CD4-positive, alpha-beta T cell (primary cell): ENCODE measurements around the gene SIRT5. TPM values are rescaled to one million over a fixed set of nuclear protein-coding genes. Genes with fewer than 3 reads are reported as not detected.

Experiments
- ATAC-seq: fragments of 200-7000 bp; cut with Tn5 transposase; one replicate; pipeline ENCODE4 v1.10.0; 2022; ENCODE audit warnings: mild to moderate bottlenecking; ENCODE audit not compliant: poor library complexity
- CTCF ChIA-PET: fragments of 350-600 bp; sonication (Branson Sonifier 250); formaldehyde crosslinking; loops from one replicate; lab custom pipeline; 2021; ENCODE audit warnings: antibody characterized with exemption, inconsistent platforms; lab: Charles Lee
- POLR2A ChIA-PET: fragments of 350-600 bp; sonication (Branson Sonifier 250); formaldehyde crosslinking; loops from one replicate; lab custom pipeline; 2021; ENCODE audit warnings: antibody characterized with exemption, inconsistent platforms; lab: Charles Lee
- DNase-seq, 14 experiments: peaks; one replicate each; pipeline ENCODE4 v3.0.0-alpha.2; 2013 to 2020; ENCODE audit warnings: mixed read lengths in 2 of 14
- H3K27ac ChIP-seq, 2 donors: one replicate each; pipeline versions ENCODE4 v1.5.1 to v1.7.0; 2013; ENCODE audit warnings: low read length in 2 of 2, low read depth in 1 of 2, mild to moderate bottlenecking in 1 of 2
- H3K27me3 ChIP-seq, 2 experiments: 1 replicate in 1 of 2; 2 replicates in 1 of 2; pipeline versions ENCODE4 v1.6.1 to v1.7.0; 2013; ENCODE audit warnings: low read length in 2 of 2, control low read depth in 1 of 2, mild to moderate bottlenecking in 1 of 2, moderate library complexity in 1 of 2; ENCODE audit not compliant: insufficient read depth in 2 of 2, control insufficient read depth in 1 of 2
- H3K36me3 ChIP-seq: one replicate; pipeline ENCODE4 v1.6.1; 2013; ENCODE audit warnings: low read length, control low read depth; ENCODE audit not compliant: insufficient read depth
- H3K4me1 ChIP-seq: one replicate; pipeline ENCODE4 v1.6.1; 2013; ENCODE audit warnings: low read length, control low read depth; ENCODE audit not compliant: insufficient read depth
- H3K4me3 ChIP-seq: one replicate; pipeline ENCODE4 v1.5.1; 2013; ENCODE audit warnings: mild to moderate bottlenecking, low read length, moderate library complexity
- H3K9me3 ChIP-seq, 2 experiments: 1 replicate in 1 of 2; 2 replicates in 1 of 2; pipeline versions ENCODE4 v1.6.1 to v1.7.0; 2013; ENCODE audit warnings: low read length in 2 of 2, mild to moderate bottlenecking in 2 of 2, control low read depth in 1 of 2, moderate library complexity in 1 of 2; ENCODE audit not compliant: control insufficient read depth in 1 of 2, insufficient read depth in 1 of 2
- H3K27ac Mint-ChIP-seq: one replicate; pipeline ENCODE4 v1.8.0; 2020; ENCODE audit warnings: mixed read lengths
- H3K27me3 Mint-ChIP-seq: one replicate; pipeline ENCODE4 v1.8.0; 2021; ENCODE audit warnings: mixed read lengths
- H3K36me3 Mint-ChIP-seq: one replicate; pipeline ENCODE4 v1.8.0; 2021; ENCODE audit warnings: low read depth, mixed read lengths
- H3K4me1 Mint-ChIP-seq: one replicate; pipeline ENCODE4 v1.8.0; 2021; ENCODE audit warnings: low read depth, mixed read lengths
- H3K4me3 Mint-ChIP-seq: one replicate; pipeline ENCODE4 v1.8.0; 2020; ENCODE audit warnings: mild to moderate bottlenecking, mixed read lengths
- H3K9me3 Mint-ChIP-seq: one replicate; pipeline ENCODE4 v1.8.0; 2020; ENCODE audit warnings: mixed read lengths
- CTCF ChIP-seq: fragments of 200-600 bp; IDR thresholded peaks from one replicate; pipeline ENCODE4 v1.8.0; 2022; ENCODE audit warnings: antibody characterized with exemption, mild to moderate bottlenecking
- intact Hi-C, 2 experiments: fragments of 100-400 bp; cut with DNase I in 1 of 2; cut with micrococcal nuclease in 1 of 2; formaldehyde crosslinking; loops; one replicate each; pipeline versions ENCODE4 v1.15.1 to v1.9.0; 2023 to 2025; cut with DNase I, micrococcal nuclease
- total RNA-seq, 174 experiments: library from RNA in 2 of 174; stranded (reverse) in 2 of 174; gene quantifications; one replicate each; pipeline ENCODE4 v1.2.3 and lab custom pipeline; 2021 to 2026

SIRT5 gene
- total RNA-seq, 2 experiments from 2014 or later, result 14.3 to 16.3 TPM

- ATAC-seq, result peak; percentile 12
- no peak for TF ChIP-seq CTCF
- POLR2A ChIA-PET, result interaction anchor here (0.7 to 4.6 kb wide), 33 partner anchors 8 to 306 kb away, joined by 3 to 129 read pairs (median 4); partner anchors contain the start of genes MCUR1, RANBP9, SIRT5 and TBC1D7
- intact Hi-C loops, result loop anchor here (1.0 to 10.0 kb wide), 5 partner anchors 41 to 499 kb away; partner anchors contain the start of genes CD83 (in 1 of the 2), SIRT5 (in 1 of the 2) and TBC1D7 (in 1 of the 2)
- H3K36me3 Mint-ChIP-seq, result peaks cover 56% of the 10 kb centered on the region
- peak overlapping the region; percentile 75 to 85 for H3K27ac ChIP-seq
- H3K27me3 ChIP-seq, result no peaks in the 10 kb centered on the region
- no peaks in the 10 kb centered on the region for H3K9me3 Mint-ChIP-seq
- peaks cover 26% of the 10 kb centered on the region for H3K4me1 ChIP-seq
- H3K27ac Mint-ChIP-seq, result peak overlapping the region; percentile 93
- peaks cover 50% of the 10 kb centered on the region for H3K4me1 Mint-ChIP-seq
- DNase-seq, result peak in 12 of 14 experiments; percentile 14 to 63 (median 32)
- H3K9me3 ChIP-seq, result no peaks in the 10 kb centered on the region
- H3K27me3 Mint-ChIP-seq, result no peaks in the 10 kb centered on the region
- CTCF ChIA-PET, result interaction anchor here (0.6 to 5.1 kb wide), 29 partner anchors 8 to 287 kb away, joined by 3 to 59 read pairs (median 5); partner anchors contain the start of genes MCUR1, RANBP9, SIRT5 and TBC1D7
- H3K4me3 Mint-ChIP-seq, result peak overlapping the region; percentile 94
- H3K4me3 ChIP-seq, result peak overlapping the region; percentile 80
- peaks cover 38% of the 10 kb centered on the region for H3K36me3 ChIP-seq
Measured at GRCh38 chr6:13615792-13616120, 41.4 kb downstream of the SIRT5 start.

- Histone ChIP-seq H3K4me1 (peaks cover 26% of the 10 kb centered on the region), H3K27ac (no peak overlapping the region), H3K27me3 (no peaks in the 10 kb centered on the region), H3K9me3 (no peaks in the 10 kb centered on the region), H3K4me3 (no peak overlapping the region), H3K36me3 (peaks cover 52% of the 10 kb centered on the region)
- H3K36me3 Mint-ChIP-seq, result peaks cover 68% of the 10 kb centered on the region
- H3K27me3 Mint-ChIP-seq, result no peaks in the 10 kb centered on the region
- no peaks in the 10 kb centered on the region for H3K9me3 Mint-ChIP-seq
- ChIA-PET CTCF (interaction anchor here (1.3 to 5.1 kb wide), 2 partner anchors 42 to 94 kb away, joined by 5 to 59 read pairs; partner anchors contain the start of genes RANBP9 and SIRT5), POLR2A (interaction anchor here (1.1 to 4.6 kb wide), 4 partner anchors 42 to 94 kb away, joined by 3 to 129 read pairs (median 53); partner anchors contain the start of genes RANBP9 and SIRT5)
- H3K4me1 Mint-ChIP-seq, result peaks cover 45% of the 10 kb centered on the region
- ATAC-seq (no peak), DNase-seq (no peak)
- H3K4me3 Mint-ChIP-seq, result peak overlapping the region; percentile 94
- TF ChIP-seq CTCF, result no peak
- intact Hi-C loops, result loop anchor here (5.0 to 10.0 kb wide), 3 partner anchors 150 to 498 kb away; partner anchors contain the start of genes CD83 (in 1 of the 2) and TBC1D7 (in 1 of the 2)
- peak overlapping the region; percentile 93 for H3K27ac Mint-ChIP-seq
Measured at GRCh38 chr6:13617066-13617465, 42.7 kb downstream of the SIRT5 start.

- H3K27ac ChIP-seq, result no peak overlapping the region
- intact Hi-C loops, result loop anchor here in 1 of 2 experiments (5.0 kb wide), 1 partner anchor 142 kb away; no protein-coding TSS in a partner anchor
- H3K36me3 ChIP-seq, result peaks cover 80% of the 10 kb centered on the region
- Mint-ChIP-seq H3K4me3 (no peak overlapping the region), H3K9me3 (no peaks in the 10 kb centered on the region), H3K27ac (peak overlapping the region; percentile 70), H3K4me1 (peaks cover 6% of the 10 kb centered on the region), H3K27me3 (no peaks in the 10 kb centered on the region), H3K36me3 (peaks cover 86% of the 10 kb centered on the region)
- no peak overlapping the region for H3K4me3 ChIP-seq
- ATAC-seq, result peak; percentile 92
- no peaks in the 10 kb centered on the region for H3K4me1 ChIP-seq
- peak; percentile 42 for TF ChIP-seq CTCF
- ChIA-PET POLR2A (interaction anchor here (0.6 to 2.5 kb wide), 6 partner anchors 10 to 296 kb away, joined by 3 to 23 read pairs (median 5); partner anchors contain the start of genes NOL7, RANBP9 and TBC1D7), CTCF (interaction anchor here (0.7 to 2.8 kb wide), 10 partner anchors 9 to 165 kb away, joined by 3 to 19 read pairs (median 4); partner anchors contain the start of genes NOL7 and RANBP9)
- DNase-seq, result peak in 7 of 14 experiments; percentile 2 to 72 (median 26)
- H3K27me3 ChIP-seq, result no peaks in the 10 kb centered on the region
- H3K9me3 ChIP-seq, result no peaks in the 10 kb centered on the region
Measured at GRCh38 chr6:13624871-13625288, 50.5 kb downstream of the SIRT5 start.
